ENCODE results near the gene DPP10.

GRCh38 chr2:114472246-114472645 is 29.8 kb downstream of the DPP10 start:
- TF ChIP-seq CTCF (IDR thresholded peaks at IDR 0.05; ENCODE audit: low read depth, low read length, missing input control) (no peak), TAF1 (conservative IDR thresholded peaks at IDR 0.05) (no peak), ZBTB33 (IDR thresholded peaks at IDR 0.05) (no peak), FOXA2 (IDR thresholded peaks at IDR 0.05) (no peak), HNF4G (IDR thresholded peaks at IDR 0.05) (no peak)

Measured in liver (tissue), 3 donors.